ENCODE measurements around the gene CFAP100.

The CFAP100 gene

DNA sequence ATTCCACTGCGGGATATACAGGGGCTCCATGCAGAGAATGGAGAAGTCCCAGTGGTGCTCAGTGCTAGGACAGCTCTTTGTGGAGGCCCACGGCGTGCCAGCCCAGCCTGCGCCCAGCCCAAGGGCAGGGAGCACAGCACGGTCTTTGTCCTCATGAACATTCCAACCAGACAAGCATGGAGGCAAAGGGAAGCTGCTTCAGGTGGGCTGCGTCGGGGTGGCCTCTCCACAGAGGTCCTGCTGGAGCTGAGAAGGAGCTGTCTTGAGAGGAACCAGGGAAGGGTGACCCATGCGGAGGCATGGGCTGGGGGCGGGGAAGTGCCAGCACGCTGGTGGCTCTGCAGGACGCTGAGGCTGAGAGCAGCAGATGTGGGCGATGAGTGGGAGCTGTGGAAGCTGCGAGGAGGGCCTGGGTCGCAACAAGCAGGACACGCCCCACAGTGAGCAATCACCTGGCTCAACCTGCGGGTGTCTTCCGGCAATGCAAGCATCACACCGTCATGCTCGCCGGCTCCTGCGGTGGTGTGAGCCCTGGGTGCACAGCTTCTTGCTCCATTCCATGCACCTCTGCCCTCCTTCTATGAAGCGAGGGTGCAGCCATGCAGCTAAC is 23.5 kb upstream of the CFAP100 start:
- DNase-seq (ENCODE audit: low spot score) = no peak
- Histone ChIP-seq H3K27ac (no peak overlapping the region), H3K4me3 (no peak overlapping the region)

DNA sequence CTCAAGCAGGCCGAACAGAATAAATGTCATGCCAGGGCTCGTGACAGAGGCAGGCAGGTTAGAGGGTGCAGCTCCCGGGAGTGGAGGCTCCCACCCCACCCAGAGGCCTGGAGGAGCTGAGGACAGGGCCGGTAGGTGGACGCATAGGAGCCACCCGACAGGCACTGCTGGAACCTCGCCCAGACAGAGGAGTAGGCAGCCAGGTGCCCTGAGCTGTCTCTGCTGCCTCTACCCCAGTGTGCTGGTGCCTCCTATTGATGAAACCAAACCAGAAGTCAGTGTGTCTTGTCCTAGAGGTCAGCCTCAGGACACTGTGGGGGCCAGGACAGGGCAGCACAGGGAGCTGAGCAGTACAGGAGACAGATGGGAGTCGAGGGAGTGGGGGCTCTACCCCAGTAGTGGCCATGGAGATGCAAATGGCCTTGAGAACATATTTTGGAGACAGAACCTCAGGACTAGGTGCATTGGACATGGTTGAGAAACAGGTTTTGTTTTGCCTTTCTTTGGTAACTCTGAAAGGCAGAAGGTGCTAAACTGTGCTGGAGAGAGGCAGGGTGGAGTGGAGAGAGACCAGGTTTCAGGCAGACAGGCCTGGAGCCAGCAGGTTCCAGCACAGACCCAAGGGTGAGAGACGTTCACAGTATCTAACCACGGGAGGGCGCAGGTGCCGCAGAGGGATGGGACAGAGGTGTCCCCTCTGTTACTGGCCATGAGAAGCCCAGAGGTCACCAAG is 22.1 kb upstream of the CFAP100 start:
- no peak for TF ChIP-seq CTCF (IDR thresholded peaks at IDR 0.05)
- no peak for DNase-seq (ENCODE audit: low spot score)

More for the DNA sequence above, 23.5 kb upstream of the CFAP100 start:
- TF ChIP-seq CTCF (IDR thresholded peaks at IDR 0.05) = no peak

DNA sequence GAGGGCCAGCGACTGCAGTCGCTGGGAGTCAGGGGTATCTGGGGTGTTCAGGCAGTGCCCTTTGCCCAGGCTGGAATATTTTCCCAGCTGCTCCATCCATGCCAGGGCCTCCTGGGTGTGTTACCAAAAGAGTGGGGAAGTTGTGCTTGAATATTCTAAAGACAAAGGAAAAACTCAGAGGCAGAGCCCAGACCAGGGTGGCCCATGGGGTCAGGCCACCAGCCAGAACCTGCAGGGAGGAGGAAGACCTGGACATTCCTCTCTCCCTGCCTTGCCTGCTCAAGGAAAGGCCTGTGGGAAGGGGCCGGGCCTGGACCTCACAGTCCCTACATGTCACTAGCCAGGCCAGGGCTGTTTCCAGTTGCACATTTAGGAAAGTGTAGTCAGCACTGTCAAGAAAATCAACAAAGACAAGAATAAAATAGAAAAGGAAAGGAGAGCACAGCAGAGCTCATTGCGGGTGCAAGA is 21.5 kb upstream of the CFAP100 start:
- TF ChIP-seq CTCF (IDR thresholded peaks at IDR 0.05) = no peak
- H3K4me3 ChIP-seq = no peak overlapping the region
- no peak overlapping the region for H3K27ac ChIP-seq
- no peak for DNase-seq (ENCODE audit: low spot score)

More for the DNA sequence above, 22.1 kb upstream of the CFAP100 start:
- no peak overlapping the region for H3K27ac ChIP-seq
- no peak overlapping the region for H3K4me3 ChIP-seq

GRCh38 chr3:126373682-126374601 is 20.8 kb upstream of the CFAP100 start:
- TF ChIP-seq CTCF (IDR thresholded peaks at IDR 0.05) = no peak
- no peak for DNase-seq (ENCODE audit: low spot score)
- no peak overlapping the region for H3K4me3 ChIP-seq
- peak overlapping the region in 1 of 2 donors; percentile 74 for H3K27ac ChIP-seq

DNA sequence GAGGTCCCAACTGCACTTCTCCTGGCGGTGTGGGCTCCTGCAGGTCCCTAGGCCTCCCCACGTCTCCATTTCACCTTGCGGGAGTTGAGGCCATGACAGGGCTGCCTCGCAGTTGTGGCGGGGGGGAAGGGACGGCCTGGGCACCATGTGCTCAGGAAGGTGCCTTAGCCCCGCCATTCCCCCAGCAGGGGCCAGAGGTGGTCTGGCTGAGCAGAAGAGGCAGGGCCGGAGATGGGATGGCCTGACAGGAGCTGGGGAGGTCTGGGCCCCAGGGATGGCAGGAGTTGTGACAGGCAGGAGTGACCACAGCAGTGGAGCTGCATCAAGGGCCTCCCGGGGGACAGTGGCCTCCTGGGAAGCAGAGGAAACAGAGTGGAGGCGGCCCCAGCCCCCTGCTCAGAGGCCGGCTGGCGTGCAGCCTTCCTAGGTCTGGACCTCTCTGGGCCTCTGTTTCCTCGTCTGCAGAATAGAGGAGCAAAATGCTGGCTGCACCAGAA is 18.8 kb upstream of the CFAP100 start:
- H3K27ac ChIP-seq = peak overlapping the region in 1 of 2 donors; percentile 52
- no peak for DNase-seq (ENCODE audit: low spot score)
- TF ChIP-seq CTCF (IDR thresholded peaks at IDR 0.05) = no peak
- no peak overlapping the region for H3K4me3 ChIP-seq

DNA sequence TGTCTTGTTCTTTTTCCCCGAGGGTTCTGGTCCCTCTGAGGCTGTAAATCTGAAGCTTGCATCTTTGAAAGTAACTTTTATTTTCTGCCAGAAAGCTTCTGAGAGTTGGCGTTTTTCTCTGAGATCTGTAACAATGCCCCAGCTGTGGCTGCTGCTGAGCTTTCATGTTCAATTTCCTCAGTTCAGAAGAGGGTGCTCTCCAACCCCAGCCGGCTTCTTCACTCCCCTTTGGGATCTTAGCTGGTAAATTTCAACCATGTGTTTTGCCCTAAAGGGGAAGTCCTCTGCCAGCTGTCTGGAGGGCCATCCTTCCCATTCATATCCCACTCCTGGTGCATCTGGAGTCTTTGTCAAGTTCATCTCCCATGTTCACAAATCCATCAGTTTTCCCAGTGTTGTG is 18.3 kb upstream of the CFAP100 start:
- H3K27ac ChIP-seq = peak overlapping the region in 1 of 2 donors; percentile 52
- DNase-seq (ENCODE audit: low spot score) = no peak
- H3K4me3 ChIP-seq = no peak overlapping the region
- no peak for TF ChIP-seq CTCF (IDR thresholded peaks at IDR 0.05)

Data from coronary artery (tissue), 2 donors.